WI38 (cell line): ENCODE data around the gene IQGAP3.
"Not testable (repeated sequence)": the region's sequence is repeated elsewhere in the genome, so short reads cannot be mapped to it uniquely, and the experiment has no call there.

Experiments used
- H3K4me3 ChIP-seq: 2 replicates; pipeline ENCODE4 v1.5.1; 2011; ENCODE audit warnings: low read depth, mild to moderate bottlenecking, control low read depth, low read length
- CTCF ChIP-seq: IDR thresholded peaks from 2 replicates; pipeline ENCODE4 v1.5.1; 2012; ENCODE audit warnings: low read depth, mild to moderate bottlenecking, control low read depth, low read length

The IQGAP3 gene

DNA sequence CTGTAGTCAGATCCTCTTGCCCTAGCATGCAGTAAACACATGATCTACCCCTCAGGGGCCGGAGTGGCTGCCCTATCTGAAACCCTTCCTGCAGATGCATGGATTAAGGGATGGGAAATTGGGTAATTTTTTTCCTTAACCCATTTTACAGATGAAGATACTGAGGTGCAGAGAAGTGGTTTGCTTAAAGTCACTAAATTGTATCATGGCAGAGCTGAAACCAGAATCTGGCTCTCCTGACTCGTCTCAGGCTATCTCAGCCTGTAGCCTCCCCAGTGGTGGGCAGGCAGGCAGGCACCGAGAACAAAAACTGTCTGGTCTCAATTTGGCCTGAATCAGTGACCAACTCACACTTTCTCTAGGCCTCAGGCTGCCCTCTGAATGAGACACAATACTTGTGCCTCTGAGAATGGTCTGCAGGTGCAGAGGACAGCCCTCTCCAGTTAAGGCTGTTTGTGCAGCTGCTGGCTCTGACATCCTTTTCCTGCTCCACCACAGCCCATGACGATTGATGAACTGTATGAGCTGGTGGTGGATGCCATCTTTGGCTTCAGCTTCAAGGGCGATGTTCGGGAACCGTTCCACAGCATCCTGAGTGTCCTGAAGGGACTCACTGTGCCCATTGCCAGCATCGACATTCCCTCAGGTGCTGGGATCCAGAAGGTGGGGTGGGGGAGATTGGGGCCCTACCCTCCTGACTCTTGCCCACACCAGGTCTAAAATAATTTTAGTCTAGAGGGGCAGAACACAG lies 20.7 kb upstream of the IQGAP3 start:
- H3K4me3 ChIP-seq, result no peak overlapping the region

GRCh38 chr1:156592158-156592909 lies 20.0 kb upstream of the IQGAP3 start:
- no peak for TF ChIP-seq CTCF

More for the DNA sequence above, 20.7 kb upstream of the IQGAP3 start:
- TF ChIP-seq CTCF, result no peak

DNA sequence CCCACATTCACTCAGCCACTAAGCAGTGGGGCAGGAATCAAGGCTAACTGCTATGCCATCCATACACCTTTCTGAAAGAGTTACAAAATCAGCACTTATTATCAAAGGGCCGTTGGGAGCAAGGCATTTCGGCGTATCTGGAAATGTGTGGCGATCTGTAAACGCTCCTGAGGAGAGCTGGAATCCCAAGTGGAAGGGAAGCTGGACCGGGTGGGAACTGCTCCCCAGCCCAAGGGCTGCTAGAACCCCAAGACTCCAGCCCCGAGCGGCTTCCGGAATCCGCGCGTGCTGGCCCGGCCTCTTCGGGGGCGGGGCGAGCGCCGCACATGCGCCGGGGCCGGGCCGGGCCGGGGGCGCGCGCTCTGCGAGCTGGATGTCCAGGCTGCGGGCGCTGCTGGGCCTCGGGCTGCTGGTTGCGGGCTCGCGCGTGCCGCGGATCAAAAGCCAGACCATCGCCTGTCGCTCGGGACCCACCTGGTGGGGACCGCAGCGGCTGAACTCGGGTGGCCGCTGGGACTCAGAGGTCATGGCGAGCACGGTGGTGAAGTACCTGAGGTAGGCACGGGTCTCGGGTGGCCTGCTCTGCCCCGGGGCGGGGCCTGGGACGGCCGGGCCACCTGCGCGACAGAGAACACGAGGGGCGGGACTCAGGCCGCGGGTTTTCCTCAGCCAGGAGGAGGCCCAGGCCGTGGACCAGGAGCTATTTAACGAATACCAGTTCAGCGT lies 19.2 kb upstream of the IQGAP3 start, which contains the start of gene NAXE:
NAXE (plus strand) TSS at position 345 of the 726 bp plus-strand sequence; CDS start at position 374, 29 bp downstream.
- no peak for TF ChIP-seq CTCF
- H3K4me3 ChIP-seq, result peak within 1 kb of the TSS; percentile 65

More at GRCh38 chr1:156592158-156592909, 20.0 kb upstream of the IQGAP3 start:
- H3K4me3 ChIP-seq, result peak overlapping the region; percentile 65

DNA sequence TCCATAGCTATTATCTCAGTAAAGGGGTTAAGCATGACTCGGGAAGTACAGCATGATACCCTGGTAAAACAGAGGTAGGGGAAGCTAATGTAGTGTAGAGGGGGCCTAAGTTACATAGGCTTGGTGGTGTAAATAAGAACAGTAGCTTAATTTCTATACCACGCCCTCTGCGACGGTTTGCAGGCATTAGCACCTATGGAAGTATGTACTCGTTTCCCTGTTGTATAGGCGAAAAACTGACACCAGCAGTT lies 18.7 kb upstream of the IQGAP3 start:
- H3K4me3 ChIP-seq, result peak overlapping the region; percentile 65
- TF ChIP-seq CTCF, result no peak

GRCh38 chr1:156590326-156591180 lies 18.2 kb upstream of the IQGAP3 start:
- no peak for TF ChIP-seq CTCF
- H3K4me3 ChIP-seq, result no peak overlapping the region; the same call in 1 of the 2 replicates

DNA sequence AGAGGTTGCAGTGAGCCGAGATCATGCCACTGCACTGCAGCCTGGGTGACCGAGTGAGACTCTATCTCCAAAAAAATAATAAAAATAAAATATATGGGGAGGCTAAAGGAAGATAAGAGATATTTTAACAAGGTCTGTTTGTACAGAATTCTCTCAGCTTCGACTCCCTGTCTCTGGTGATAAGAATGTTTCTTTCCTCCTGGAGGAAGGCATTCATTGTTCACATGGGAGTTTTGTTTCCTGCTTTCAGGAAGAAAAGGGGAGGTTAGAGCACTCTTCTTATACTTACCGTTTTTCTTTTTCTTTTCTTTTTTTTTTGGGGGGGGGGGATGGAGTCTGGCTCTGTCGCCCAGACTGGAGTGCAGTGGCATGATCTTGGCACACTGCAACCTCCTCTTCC lies 17.2 kb upstream of the IQGAP3 start:
- no peak overlapping the region for H3K4me3 ChIP-seq
- no peak for TF ChIP-seq CTCF

DNA sequence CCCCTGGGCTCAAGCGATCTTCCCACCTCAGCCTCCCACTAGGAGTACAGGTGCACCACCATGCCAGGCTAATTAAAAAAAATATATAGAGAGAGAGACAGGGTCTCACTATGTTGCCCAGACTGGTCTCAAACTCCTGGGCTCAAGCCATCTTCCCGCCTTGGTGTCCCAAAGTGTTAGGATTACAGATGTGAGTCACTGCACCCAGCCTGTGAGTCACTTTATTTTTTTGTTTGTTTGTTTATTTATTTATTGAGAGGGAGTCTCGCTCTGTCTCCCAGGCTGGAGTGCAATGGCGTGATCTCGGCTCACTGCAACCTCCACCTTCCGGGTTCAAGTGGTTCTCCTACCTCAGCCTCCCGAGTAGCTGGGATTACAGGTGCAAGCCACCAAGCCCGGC lies 15.6 kb upstream of the IQGAP3 start:
- H3K4me3 ChIP-seq, result not testable (repeated sequence)
